Measurements from ENCODE around the gene TPPP2. TPM values are rescaled to one million over a fixed set of nuclear protein-coding genes. Genes with fewer than 3 reads are reported as not detected.
"Not testable (repeated sequence)": the region's sequence is repeated elsewhere in the genome, so short reads cannot be mapped to it uniquely, and the experiment has no call there.

TPPP2 gene
- total RNA-seq (not detected in 2 replicates), polyA plus RNA-seq (not detected in 2 replicates), polyA minus RNA-seq (ENCODE audit: low replicate concordance) (not detected in 2 replicates)
- polyA plus RNA-seq (2012), result not detected in 2 replicates

- Histone ChIP-seq H3K36me3 (ENCODE audit: control insufficient read depth, insufficient read depth, low read length) (no peaks in the 10 kb centered on the region), H3K27me3 (ENCODE audit: control insufficient read depth, insufficient read depth, low read length) (peaks cover 34% of the 10 kb centered on the region), H4K20me1 (ENCODE audit: control insufficient read depth, extremely low read depth, insufficient read depth, low read length) (no peaks in the 10 kb centered on the region), H3K9ac (ENCODE audit: insufficient read depth, low read length) (no peak within 1 kb of the TSS), H3K4me2 (ENCODE audit: extremely low read depth, insufficient read depth, low read length) (no peak within 1 kb of the TSS), H2AFZ (ENCODE audit: low read length) (no peak within 1 kb of the TSS), H3K27ac (ENCODE audit: insufficient read depth, low read length) (no peak within 1 kb of the TSS), H3K79me2 (ENCODE audit: control insufficient read depth, insufficient read depth, low read length) (no peaks in the 10 kb centered on the region), H3K4me3 (replicated peaks in 1 of 4; ENCODE audit: control extremely low read depth in 1 of 4, insufficient read depth in 1 of 4, low read depth in 3 of 4, low read length in 4 of 4) (no peak within 1 kb of the TSS), H3K4me1 (ENCODE audit: control insufficient read depth, extremely low read depth, insufficient read depth, low read length) (no peaks in the 10 kb centered on the region), H3K9me3 (ENCODE audit: control insufficient read depth, insufficient read depth, low read depth, low read length) (no peaks in the 10 kb centered on the region)
- DNase-seq (ENCODE audit: low read depth in 2 of 2), result no peak
- no peak for TF ChIP-seq EZH2 (IDR thresholded peaks at IDR 0.05; ENCODE audit: low read length, missing control alignments)
- no peak for TF ChIP-seq CTCF (conservative IDR thresholded peaks at IDR 0.05 in 1 of 2, IDR thresholded peaks at IDR 0.05 in 1 of 2; ENCODE audit: low read depth in 1 of 2, low read length in 2 of 2)
Measured at GRCh38 chr14:21029917-21030316, at the start of gene TPPP2. TPPP2 (plus strand) TSS chr14:21030217; CDS start chr14:21030582, 365 bp downstream.

GRCh38 chr14:20980906-20981305, 49.1 kb upstream of the TPPP2 start:
- Histone ChIP-seq H3K9ac (ENCODE audit: insufficient read depth, low read length) (no peak overlapping the region), H3K4me3 (replicated peaks in 1 of 4; ENCODE audit: control extremely low read depth in 1 of 4, insufficient read depth in 1 of 4, low read depth in 3 of 4, low read length in 4 of 4) (no peak overlapping the region), H3K27me3 (ENCODE audit: control insufficient read depth, insufficient read depth, low read length) (no peaks in the 10 kb centered on the region), H3K4me1 (ENCODE audit: control insufficient read depth, extremely low read depth, insufficient read depth, low read length) (no peaks in the 10 kb centered on the region), H2AFZ (ENCODE audit: low read length) (no peak overlapping the region), H3K4me2 (ENCODE audit: extremely low read depth, insufficient read depth, low read length) (no peak overlapping the region), H3K36me3 (ENCODE audit: control insufficient read depth, insufficient read depth, low read length) (no peaks in the 10 kb centered on the region), H3K79me2 (ENCODE audit: control insufficient read depth, insufficient read depth, low read length) (no peaks in the 10 kb centered on the region), H3K9me3 (ENCODE audit: control insufficient read depth, insufficient read depth, low read depth, low read length) (no peaks in the 10 kb centered on the region), H4K20me1 (ENCODE audit: control insufficient read depth, extremely low read depth, insufficient read depth, low read length) (no peaks in the 10 kb centered on the region), H3K27ac (ENCODE audit: insufficient read depth, low read length) (no peak overlapping the region)
- no peak for TF ChIP-seq CTCF (conservative IDR thresholded peaks at IDR 0.05 in 1 of 2, IDR thresholded peaks at IDR 0.05 in 1 of 2; ENCODE audit: low read depth in 1 of 2, low read length in 2 of 2)
- TF ChIP-seq EZH2 (IDR thresholded peaks at IDR 0.05; ENCODE audit: low read length, missing control alignments), result no peak
- DNase-seq (ENCODE audit: low read depth in 2 of 2), result no peak

- Histone ChIP-seq H3K27ac (ENCODE audit: insufficient read depth, low read length) (no peak overlapping the region), H3K9me3 (ENCODE audit: control insufficient read depth, insufficient read depth, low read depth, low read length) (no peaks in the 10 kb centered on the region), H3K79me2 (ENCODE audit: control insufficient read depth, insufficient read depth, low read length) (no peaks in the 10 kb centered on the region), H3K4me3 (replicated peaks in 1 of 4; ENCODE audit: control extremely low read depth in 1 of 4, insufficient read depth in 1 of 4, low read depth in 3 of 4, low read length in 4 of 4) (no peak overlapping the region), H4K20me1 (ENCODE audit: control insufficient read depth, extremely low read depth, insufficient read depth, low read length) (no peaks in the 10 kb centered on the region), H3K4me1 (ENCODE audit: control insufficient read depth, extremely low read depth, insufficient read depth, low read length) (peaks cover 3% of the 10 kb centered on the region), H3K9ac (ENCODE audit: insufficient read depth, low read length) (no peak overlapping the region), H3K27me3 (ENCODE audit: control insufficient read depth, insufficient read depth, low read length) (no peaks in the 10 kb centered on the region), H2AFZ (ENCODE audit: low read length) (no peak overlapping the region), H3K36me3 (ENCODE audit: control insufficient read depth, insufficient read depth, low read length) (no peaks in the 10 kb centered on the region), H3K4me2 (ENCODE audit: extremely low read depth, insufficient read depth, low read length) (no peak overlapping the region)
- no peak for TF ChIP-seq EZH2 (IDR thresholded peaks at IDR 0.05; ENCODE audit: low read length, missing control alignments)
- no peak for TF ChIP-seq CTCF (conservative IDR thresholded peaks at IDR 0.05 in 1 of 2, IDR thresholded peaks at IDR 0.05 in 1 of 2; ENCODE audit: low read depth in 1 of 2, low read length in 2 of 2)
- DNase-seq (ENCODE audit: low read depth in 2 of 2), result no peak
Measured at GRCh38 chr14:20982646-20983369, 47.2 kb upstream of the TPPP2 start.

GRCh38 chr14:20985650-20986049, 44.4 kb upstream of the TPPP2 start:
- H3K4me3 ChIP-seq (replicated peaks in 1 of 4; ENCODE audit: control extremely low read depth in 1 of 4, insufficient read depth in 1 of 4, low read depth in 3 of 4, low read length in 4 of 4); H4K20me1 ChIP-seq (ENCODE audit: control insufficient read depth, extremely low read depth, insufficient read depth, low read length); H3K4me2 ChIP-seq (ENCODE audit: extremely low read depth, insufficient read depth, low read length); H3K9ac ChIP-seq (ENCODE audit: insufficient read depth, low read length); H3K36me3 ChIP-seq (ENCODE audit: control insufficient read depth, insufficient read depth, low read length); H3K27me3 ChIP-seq (ENCODE audit: control insufficient read depth, insufficient read depth, low read length); H3K27ac ChIP-seq (ENCODE audit: insufficient read depth, low read length); H3K9me3 ChIP-seq (ENCODE audit: control insufficient read depth, insufficient read depth, low read depth, low read length); H3K79me2 ChIP-seq (ENCODE audit: control insufficient read depth, insufficient read depth, low read length); H2AFZ ChIP-seq (ENCODE audit: low read length); H3K4me1 ChIP-seq (ENCODE audit: control insufficient read depth, extremely low read depth, insufficient read depth, low read length); DNase-seq (ENCODE audit: low read depth in 2 of 2): not testable (repeated sequence)

All from fibroblast of lung (primary cell).